Activated CD4-positive, alpha-beta memory T cell treated with anti-CD3 and anti-CD28 coated beads, Interleukin-2, amount 10 ng/mL, durations not matched to agents 7 days and 5 days (primary cell): Measurements from ENCODE around the gene EIF1. TPM values are rescaled to one million over a fixed set of nuclear protein-coding genes. Genes with fewer than 3 reads are reported as not detected.

Experiments used
- CTCF ChIA-PET: fragments of 350-600 bp; sonication (Branson Sonifier 250); formaldehyde crosslinking; loops from one replicate; lab custom pipeline; 2021; ENCODE audit warnings: antibody characterized with exemption, inconsistent platforms; lab: Charles Lee
- POLR2A ChIA-PET: fragments of 350-600 bp; sonication (Branson Sonifier 250); formaldehyde crosslinking; loops from one replicate; lab custom pipeline; 2021; ENCODE audit warnings: antibody characterized with exemption; lab: Charles Lee
- DNase-seq: peaks from one replicate; pipeline ENCODE4 v3.0.0-alpha.2; 2020
- H3K27ac Mint-ChIP-seq: one replicate; pipeline ENCODE4 v1.8.0; 2021; ENCODE audit warnings: mild to moderate bottlenecking, mixed read lengths
- H3K27me3 Mint-ChIP-seq: one replicate; pipeline ENCODE4 v1.8.0; 2021; ENCODE audit warnings: mixed read lengths
- H3K36me3 Mint-ChIP-seq: one replicate; pipeline ENCODE4 v1.8.0; 2021; ENCODE audit warnings: low read depth, mixed read lengths
- H3K4me1 Mint-ChIP-seq: one replicate; pipeline ENCODE4 v1.8.0; 2021; ENCODE audit warnings: mixed read lengths
- H3K4me3 Mint-ChIP-seq: one replicate; pipeline ENCODE4 v1.8.0; 2021; ENCODE audit warnings: mild to moderate bottlenecking, mixed read lengths
- H3K9me3 Mint-ChIP-seq: one replicate; pipeline ENCODE4 v1.8.0; 2021; ENCODE audit warnings: mixed read lengths
- total RNA-seq, 2 experiments: library from RNA; stranded (reverse); gene quantifications; one replicate each; pipeline ENCODE4 v1.2.3, GENCODE V29; 2021

EIF1 gene
- total RNA-seq, 2 experiments from 2014 or later, result 933 to 950 TPM

GRCh38 chr17:41658846-41659245 lies 29.8 kb upstream of the EIF1 start:
- Mint-ChIP-seq H3K4me3 (no peak overlapping the region), H3K9me3 (no peaks in the 10 kb centered on the region), H3K36me3 (no peaks in the 10 kb centered on the region), H3K27me3 (peaks cover 8% of the 10 kb centered on the region), H3K27ac (no peak overlapping the region), H3K4me1 (peaks cover 3% of the 10 kb centered on the region)
- ChIA-PET POLR2A (no interaction called here), CTCF (interaction anchor here (0.7 to 2.3 kb wide), 2 partner anchors 9 to 10 kb away, joined by 3 to 14 read pairs; no protein-coding TSS in a partner anchor)
- no peak for DNase-seq

- ChIA-PET POLR2A (interaction anchor here (2.2 kb wide), 1 partner anchor 29 kb away, joined by 6 read pairs; the partner anchor contains the start of gene EIF1), CTCF (interaction anchor here (0.9 to 9.6 kb wide), 3 partner anchors 11 to 109 kb away, joined by 3 to 330 read pairs (median 184); no protein-coding TSS in a partner anchor)
- DNase-seq, result no peak
- no peak overlapping the region for H3K27ac Mint-ChIP-seq
- H3K4me1 Mint-ChIP-seq, result peaks cover 3% of the 10 kb centered on the region
- H3K27me3 Mint-ChIP-seq, result peaks cover 8% of the 10 kb centered on the region
- H3K9me3 Mint-ChIP-seq, result no peaks in the 10 kb centered on the region
- no peak overlapping the region for H3K4me3 Mint-ChIP-seq
- no peaks in the 10 kb centered on the region for H3K36me3 Mint-ChIP-seq
Measured at GRCh38 chr17:41659427-41660212, 29.1 kb upstream of the EIF1 start.

GRCh38 chr17:41660221-41660711 lies 28.4 kb upstream of the EIF1 start:
- H3K27me3 Mint-ChIP-seq, result peaks cover 11% of the 10 kb centered on the region
- no peak overlapping the region for H3K4me3 Mint-ChIP-seq
- ChIA-PET POLR2A (interaction anchor here (2.2 kb wide), 1 partner anchor 29 kb away, joined by 6 read pairs; the partner anchor contains the start of gene EIF1), CTCF (interaction anchor here (0.9 to 9.6 kb wide), 4 partner anchors 11 to 109 kb away, joined by 3 to 330 read pairs (median 94); no protein-coding TSS in a partner anchor)
- no peak overlapping the region for H3K27ac Mint-ChIP-seq
- DNase-seq, result no peak
- no peaks in the 10 kb centered on the region for H3K36me3 Mint-ChIP-seq
- H3K9me3 Mint-ChIP-seq, result no peaks in the 10 kb centered on the region
- peaks cover 3% of the 10 kb centered on the region for H3K4me1 Mint-ChIP-seq

GRCh38 chr17:41663451-41664171 lies 25.1 kb upstream of the EIF1 start:
- H3K4me3 Mint-ChIP-seq, result no peak overlapping the region
- peaks cover 14% of the 10 kb centered on the region for H3K27me3 Mint-ChIP-seq
- H3K27ac Mint-ChIP-seq, result no peak overlapping the region

GRCh38 chr17:41664172-41664457 lies 24.6 kb upstream of the EIF1 start:
- H3K36me3 Mint-ChIP-seq, result no peaks in the 10 kb centered on the region
- DNase-seq, result no peak
- POLR2A ChIA-PET, result interaction anchor here (1.2 to 9.2 kb wide), 4 partner anchors 14 to 25 kb away, joined by 3 to 220 read pairs (median 4); partner anchors contain the start of gene EIF1
- peaks cover 14% of the 10 kb centered on the region for H3K27me3 Mint-ChIP-seq
- H3K4me3 Mint-ChIP-seq, result no peak overlapping the region
- CTCF ChIA-PET, result interaction anchor here (1.0 to 10.1 kb wide), 7 partner anchors 9 to 808 kb away, joined by 4 to 395 read pairs (median 18); partner anchors contain the start of gene EIF1
- H3K27ac Mint-ChIP-seq, result no peak overlapping the region
- peaks cover 34% of the 10 kb centered on the region for H3K4me1 Mint-ChIP-seq
- H3K9me3 Mint-ChIP-seq, result no peaks in the 10 kb centered on the region

More at GRCh38 chr17:41663451-41664171, 25.1 kb upstream of the EIF1 start:
- ChIA-PET POLR2A (interaction anchor here (1.2 to 9.2 kb wide), 5 partner anchors 14 to 26 kb away, joined by 3 to 220 read pairs (median 4); partner anchors contain the start of gene EIF1), CTCF (interaction anchor here (0.7 to 10.1 kb wide), 24 partner anchors 9 to 1246 kb away, joined by 3 to 395 read pairs (median 4); partner anchors contain the start of genes EIF1 and TOP2A)
- no peak for DNase-seq
- H3K36me3 Mint-ChIP-seq, result no peaks in the 10 kb centered on the region
- peaks cover 31% of the 10 kb centered on the region for H3K4me1 Mint-ChIP-seq
- H3K9me3 Mint-ChIP-seq, result no peaks in the 10 kb centered on the region

- Mint-ChIP-seq H3K27ac (peak overlapping the region; percentile 94), H3K9me3 (no peaks in the 10 kb centered on the region), H3K36me3 (no peaks in the 10 kb centered on the region)
Measured at GRCh38 chr17:41664587-41665565, 23.8 kb upstream of the EIF1 start.

GRCh38 chr17:41665566-41666236 lies 23.0 kb upstream of the EIF1 start:
- H3K9me3 Mint-ChIP-seq, result no peaks in the 10 kb centered on the region
- peak overlapping the region; percentile 75 for H3K4me3 Mint-ChIP-seq
- peaks cover 14% of the 10 kb centered on the region for H3K27me3 Mint-ChIP-seq
- no peaks in the 10 kb centered on the region for H3K36me3 Mint-ChIP-seq
- H3K27ac Mint-ChIP-seq, result peak overlapping the region; percentile 94
- CTCF ChIA-PET, result interaction anchor here (0.6 to 10.1 kb wide), 20 partner anchors 17 to 859 kb away, joined by 3 to 395 read pairs (median 3); partner anchors contain the start of genes EIF1 and KRTAP16-1
- DNase-seq, result peak; percentile 91
- POLR2A ChIA-PET, result interaction anchor here (0.6 to 9.2 kb wide), 12 partner anchors 12 to 1111 kb away, joined by 3 to 220 read pairs (median 6); partner anchors contain the start of genes EIF1 and SMARCE1
- peaks cover 47% of the 10 kb centered on the region for H3K4me1 Mint-ChIP-seq

More at GRCh38 chr17:41664587-41665565, 23.8 kb upstream of the EIF1 start:
- DNase-seq, result no peak
- peak overlapping the region; percentile 75 for H3K4me3 Mint-ChIP-seq
- H3K4me1 Mint-ChIP-seq, result peaks cover 40% of the 10 kb centered on the region
- CTCF ChIA-PET, result interaction anchor here (0.9 to 10.1 kb wide), 20 partner anchors 8 to 858 kb away, joined by 3 to 395 read pairs (median 4); partner anchors contain the start of genes EIF1 and KRTAP16-1
- POLR2A ChIA-PET, result interaction anchor here (0.6 to 9.2 kb wide), 13 partner anchors 11 to 1111 kb away, joined by 3 to 220 read pairs (median 6); partner anchors contain the start of genes EIF1 and SMARCE1
- peaks cover 14% of the 10 kb centered on the region for H3K27me3 Mint-ChIP-seq

GRCh38 chr17:41666237-41666641 lies 22.4 kb upstream of the EIF1 start:
- H3K36me3 Mint-ChIP-seq, result peaks cover 1% of the 10 kb centered on the region
- CTCF ChIA-PET, result interaction anchor here (0.6 to 10.1 kb wide), 18 partner anchors 17 to 860 kb away, joined by 3 to 395 read pairs (median 3); partner anchors contain the start of genes EIF1 and KRTAP16-1
- H3K4me1 Mint-ChIP-seq, result peaks cover 49% of the 10 kb centered on the region
- POLR2A ChIA-PET, result interaction anchor here (0.8 to 9.2 kb wide), 11 partner anchors 13 to 1019 kb away, joined by 3 to 220 read pairs (median 6); partner anchors contain the start of genes EIF1 and SMARCE1
- peaks cover 14% of the 10 kb centered on the region for H3K27me3 Mint-ChIP-seq
- peak overlapping the region; percentile 94 for H3K27ac Mint-ChIP-seq
- H3K9me3 Mint-ChIP-seq, result no peaks in the 10 kb centered on the region
- H3K4me3 Mint-ChIP-seq, result peak overlapping the region; percentile 75
- peak; percentile 68 for DNase-seq

- Mint-ChIP-seq H3K27ac (peak overlapping the region; percentile 94), H3K9me3 (no peaks in the 10 kb centered on the region), H3K4me3 (peak overlapping the region; percentile 75), H3K4me1 (peaks cover 51% of the 10 kb centered on the region), H3K36me3 (peaks cover 3% of the 10 kb centered on the region), H3K27me3 (peaks cover 14% of the 10 kb centered on the region)
- ChIA-PET POLR2A (interaction anchor here (0.8 to 9.2 kb wide), 7 partner anchors 13 to 358 kb away, joined by 3 to 220 read pairs (median 7); partner anchors contain the start of gene EIF1), CTCF (interaction anchor here (1.5 to 10.1 kb wide), 9 partner anchors 17 to 860 kb away, joined by 3 to 395 read pairs (median 7); partner anchors contain the start of gene EIF1)
- DNase-seq, result peak; percentile 90
Measured at GRCh38 chr17:41666708-41667279, 21.9 kb upstream of the EIF1 start.

- ChIA-PET POLR2A (interaction anchor here (0.6 to 9.2 kb wide), 7 partner anchors 12 to 849 kb away, joined by 3 to 220 read pairs (median 6); partner anchors contain the start of gene EIF1), CTCF (interaction anchor here (0.9 to 10.1 kb wide), 5 partner anchors 9 to 116 kb away, joined by 3 to 395 read pairs (median 184); partner anchors contain the start of gene EIF1)
- Mint-ChIP-seq H3K27ac (peak overlapping the region; percentile 94), H3K36me3 (peaks cover 3% of the 10 kb centered on the region), H3K4me1 (peaks cover 55% of the 10 kb centered on the region), H3K9me3 (no peaks in the 10 kb centered on the region), H3K27me3 (peaks cover 14% of the 10 kb centered on the region), H3K4me3 (peak overlapping the region; percentile 75)
- no peak for DNase-seq
Measured at GRCh38 chr17:41667280-41668041, 21.2 kb upstream of the EIF1 start.
